ENCODE measurements around the gene LIFR. TPM values are rescaled to one million over a fixed set of nuclear protein-coding genes. Genes with fewer than 3 reads are reported as not detected.

The LIFR gene
- total RNA-seq, 1 donor from 2014 or later = 10.0 TPM

- Histone ChIP-seq H3K36me3 (ENCODE audit: control insufficient read depth, insufficient read depth, low read length) (no peaks in the 10 kb centered on the region), H3K27me3 (ENCODE audit: control insufficient read depth, insufficient read depth, low read length) (no peaks in the 10 kb centered on the region), H3K4me3 (ENCODE audit: low read depth, low read length) (no peak overlapping the region)
- TF ChIP-seq CTCF (IDR thresholded peaks at IDR 0.05; ENCODE audit: insufficient read depth, low read length, severe bottlenecking) = no peak
- DNase-seq (ENCODE audit: low read depth) (no peak), FAIRE-seq (no peak)
These were observed 89.8 kb downstream of the LIFR start for GRCh38 chr5:38466424-38467189.

GRCh38 chr5:38465702-38466423 is 90.6 kb downstream of the LIFR start:
- DNase-seq (ENCODE audit: low read depth) (peak; percentile 25), FAIRE-seq (no peak)
- TF ChIP-seq CTCF (IDR thresholded peaks at IDR 0.05; ENCODE audit: insufficient read depth, low read length, severe bottlenecking) = no peak
- Histone ChIP-seq H3K27me3 (ENCODE audit: control insufficient read depth, insufficient read depth, low read length) (no peaks in the 10 kb centered on the region), H3K4me3 (ENCODE audit: low read depth, low read length) (no peak overlapping the region), H3K36me3 (ENCODE audit: control insufficient read depth, insufficient read depth, low read length) (no peaks in the 10 kb centered on the region)

- Histone ChIP-seq H3K27me3 (ENCODE audit: control insufficient read depth, insufficient read depth, low read length) (no peaks in the 10 kb centered on the region), H3K4me3 (ENCODE audit: low read depth, low read length) (no peak overlapping the region), H3K36me3 (ENCODE audit: control insufficient read depth, insufficient read depth, low read length) (no peaks in the 10 kb centered on the region)
- no peak for DNase-seq (ENCODE audit: low read depth)
- no peak for TF ChIP-seq CTCF (IDR thresholded peaks at IDR 0.05; ENCODE audit: insufficient read depth, low read length, severe bottlenecking)
- no peak for FAIRE-seq
These were observed 91.4 kb downstream of the LIFR start for GRCh38 chr5:38465061-38465460.

GRCh38 chr5:38463634-38464521 is 92.6 kb downstream of the LIFR start:
- Histone ChIP-seq H3K36me3 (ENCODE audit: control insufficient read depth, insufficient read depth, low read length) (no peaks in the 10 kb centered on the region), H3K27me3 (ENCODE audit: control insufficient read depth, insufficient read depth, low read length) (no peaks in the 10 kb centered on the region), H3K4me3 (ENCODE audit: low read depth, low read length) (no peak overlapping the region)
- no peak for TF ChIP-seq CTCF (IDR thresholded peaks at IDR 0.05; ENCODE audit: insufficient read depth, low read length, severe bottlenecking)
- DNase-seq (ENCODE audit: low read depth) (peak; percentile 89), FAIRE-seq (no peak)

- FAIRE-seq = no peak
- Histone ChIP-seq H3K27me3 (ENCODE audit: control insufficient read depth, insufficient read depth, low read length) (no peaks in the 10 kb centered on the region), H3K36me3 (ENCODE audit: control insufficient read depth, insufficient read depth, low read length) (no peaks in the 10 kb centered on the region), H3K4me3 (ENCODE audit: low read depth, low read length) (no peak overlapping the region)
- TF ChIP-seq CTCF (IDR thresholded peaks at IDR 0.05; ENCODE audit: insufficient read depth, low read length, severe bottlenecking) = no peak
- peak; percentile 50 for DNase-seq (ENCODE audit: low read depth)
These were observed 93.3 kb downstream of the LIFR start for GRCh38 chr5:38462976-38463633.
